HEK293 (cell line): Measurements from ENCODE around the gene SAMD11.

Source experiments
- AEBP2 ChIP-seq: fragments of 450-650 bp; formaldehyde crosslinking; IDR thresholded peaks from 2 replicates; pipeline ENCODE4 v1.5.1; 2016; ENCODE audit warnings: missing biosample characterization, missing genetic modification characterization, borderline replicate concordance
- EGR2 ChIP-seq: fragments of 450-650 bp; formaldehyde crosslinking; IDR thresholded peaks from 2 replicates; pipeline ENCODE4 v1.5.1; 2016; ENCODE audit warnings: low read depth, missing biosample characterization, missing genetic modification characterization
- IKZF3 ChIP-seq: fragments of 450-650 bp; IDR thresholded peaks from 2 replicates; pipeline ENCODE4 v1.5.0; 2018; ENCODE audit warnings: missing biosample characterization, mild to moderate bottlenecking, missing genetic modification characterization, moderate library complexity
- OVOL3 ChIP-seq: fragments of 450-650 bp; formaldehyde crosslinking; IDR thresholded peaks from 2 replicates; pipeline ENCODE4 v1.5.1; 2016; ENCODE audit warnings: missing biosample characterization, missing genetic modification characterization
- PRDM2 ChIP-seq: fragments of 450-650 bp; formaldehyde crosslinking; IDR thresholded peaks from 2 replicates; pipeline ENCODE4 v1.5.1; 2016; ENCODE audit warnings: missing biosample characterization, missing genetic modification characterization, borderline replicate concordance
- RBAK ChIP-seq: fragments of 450-650 bp; formaldehyde crosslinking; IDR thresholded peaks from 2 replicates; pipeline ENCODE4 v1.5.1; 2016; ENCODE audit warnings: missing biosample characterization, missing genetic modification characterization
- SP2 ChIP-seq: fragments of 450-650 bp; formaldehyde crosslinking; IDR thresholded peaks from 2 replicates; pipeline ENCODE4 v1.5.1; 2016; ENCODE audit warnings: missing biosample characterization, missing genetic modification characterization
- TCF7L2 ChIP-seq: IDR thresholded peaks from 2 replicates; pipeline ENCODE4 v1.6.1; 2011; ENCODE audit warnings: low read depth, mild to moderate bottlenecking, inconsistent platforms, low read length, moderate library complexity, borderline replicate concordance
- ZBTB20 ChIP-seq: fragments of 450-650 bp; formaldehyde crosslinking; IDR thresholded peaks from 2 replicates; pipeline ENCODE4 v1.5.1; 2016; ENCODE audit warnings: missing biosample characterization, missing genetic modification characterization
- ZBTB7A ChIP-seq: fragments of 450-650 bp; formaldehyde crosslinking; IDR thresholded peaks from 2 replicates; pipeline ENCODE4 v1.5.1; 2016; ENCODE audit warnings: low read depth, missing biosample characterization, missing genetic modification characterization
- ZFHX2 ChIP-seq: fragments of 450-650 bp; formaldehyde crosslinking; conservative IDR thresholded peaks from 2 replicates; pipeline ENCODE4 v1.5.1; 2016; ENCODE audit warnings: missing biosample characterization, missing genetic modification characterization
- ZFP37 ChIP-seq: fragments of 450-650 bp; formaldehyde crosslinking; IDR thresholded peaks from 2 replicates; pipeline ENCODE4 v1.5.1; 2016; ENCODE audit warnings: missing biosample characterization, missing genetic modification characterization
- ZNF10 ChIP-seq: fragments of 450-650 bp; formaldehyde crosslinking; IDR thresholded peaks from 2 replicates; pipeline ENCODE4 v1.5.1; 2017; ENCODE audit warnings: missing biosample characterization, missing genetic modification characterization
- ZNF112 ChIP-seq: fragments of 450-650 bp; formaldehyde crosslinking; IDR thresholded peaks from 2 replicates; pipeline ENCODE4 v1.5.0; 2017; ENCODE audit warnings: missing biosample characterization, missing genetic modification characterization
- ZNF133 ChIP-seq: fragments of 450-650 bp; formaldehyde crosslinking; IDR thresholded peaks from 2 replicates; pipeline ENCODE4 v1.5.1; 2016; ENCODE audit warnings: missing biosample characterization, missing genetic modification characterization
- ZNF157 ChIP-seq: fragments of 450-650 bp; formaldehyde crosslinking; IDR thresholded peaks from 2 replicates; pipeline ENCODE4 v1.5.1; 2016; ENCODE audit warnings: missing biosample characterization, missing genetic modification characterization
- ZNF169 ChIP-seq: fragments of 450-650 bp; formaldehyde crosslinking; IDR thresholded peaks from 2 replicates; pipeline ENCODE4 v1.5.1; 2016; ENCODE audit warnings: missing biosample characterization, missing genetic modification characterization
- ZNF26 ChIP-seq: fragments of 450-650 bp; formaldehyde crosslinking; IDR thresholded peaks from 2 replicates; pipeline ENCODE4 v1.5.1; 2016; ENCODE audit warnings: missing biosample characterization, missing genetic modification characterization
- ZNF311 ChIP-seq: fragments of 450-650 bp; formaldehyde crosslinking; IDR thresholded peaks from 2 replicates; pipeline ENCODE4 v1.5.1; 2017; ENCODE audit warnings: missing biosample characterization, missing genetic modification characterization, borderline replicate concordance
- ZNF426 ChIP-seq: fragments of 450-650 bp; formaldehyde crosslinking; IDR thresholded peaks from 2 replicates; pipeline ENCODE4 v1.5.1; 2017; ENCODE audit warnings: missing biosample characterization, missing genetic modification characterization, mild to moderate bottlenecking, inconsistent platforms, moderate library complexity
- ZNF433 ChIP-seq: fragments of 450-650 bp; formaldehyde crosslinking; IDR thresholded peaks from 2 replicates; pipeline ENCODE4 v1.5.1; 2016; ENCODE audit warnings: missing biosample characterization, missing genetic modification characterization, low read depth
- ZNF501 ChIP-seq: fragments of 450-650 bp; formaldehyde crosslinking; IDR thresholded peaks from 2 replicates; pipeline ENCODE4 v1.5.1; 2016; ENCODE audit warnings: missing biosample characterization, missing genetic modification characterization
- ZNF530 ChIP-seq: fragments of 450-650 bp; formaldehyde crosslinking; IDR thresholded peaks from 2 replicates; pipeline ENCODE4 v1.5.1; 2016; ENCODE audit warnings: low read depth, missing biosample characterization, missing genetic modification characterization
- ZNF555 ChIP-seq: fragments of 450-650 bp; formaldehyde crosslinking; conservative IDR thresholded peaks from 2 replicates; pipeline ENCODE4 v1.5.1; 2017; ENCODE audit warnings: missing biosample characterization, mild to moderate bottlenecking, missing genetic modification characterization, inconsistent platforms
- ZNF610 ChIP-seq: fragments of 450-650 bp; formaldehyde crosslinking; IDR thresholded peaks from 2 replicates; pipeline ENCODE4 v1.5.1; 2016; ENCODE audit warnings: missing biosample characterization, missing genetic modification characterization, borderline replicate concordance
- ZNF660 ChIP-seq: fragments of 450-650 bp; IDR thresholded peaks from 2 replicates; pipeline ENCODE4 v1.5.1; 2018; ENCODE audit warnings: missing biosample characterization, mild to moderate bottlenecking, missing genetic modification characterization
- ZNF664 ChIP-seq: fragments of 450-650 bp; formaldehyde crosslinking; IDR thresholded peaks from 2 replicates; pipeline ENCODE4 v1.5.1; 2016; ENCODE audit warnings: missing biosample characterization, missing genetic modification characterization
- ZNF768 ChIP-seq: fragments of 450-650 bp; formaldehyde crosslinking; IDR thresholded peaks from 2 replicates; pipeline ENCODE4 v1.5.1; 2018; ENCODE audit warnings: missing biosample characterization, mild to moderate bottlenecking, missing genetic modification characterization
- ZSCAN23 ChIP-seq: fragments of 450-650 bp; formaldehyde crosslinking; IDR thresholded peaks from 2 replicates; pipeline ENCODE4 v1.5.1; 2016; ENCODE audit warnings: missing biosample characterization, missing genetic modification characterization

The SAMD11 gene

GRCh38 chr1:936348-937264, 12.9 kb downstream of the SAMD11 start (continued):
- TF ChIP-seq ZNF26 (tag by site-specific recombination) = no peak
- no peak for TF ChIP-seq ZFHX2
- no peak for TF ChIP-seq ZNF660 (tag by site-specific recombination)
- peak; percentile 17; the same call in 1 of the 2 replicates for TF ChIP-seq SP2
- no peak for TF ChIP-seq AEBP2 (tag by site-specific recombination)
- TF ChIP-seq ZNF426 = no peak
- no peak for TF ChIP-seq ZNF133 (tag by site-specific recombination)
- no peak for TF ChIP-seq ZNF768 (tag by site-specific recombination)
- TF ChIP-seq ZNF433 = no peak
- no peak for TF ChIP-seq ZNF664
- no peak for TF ChIP-seq ZNF169 (tag by site-specific recombination)
- TF ChIP-seq ZNF610 = no peak
- TF ChIP-seq RBAK (tag by site-specific recombination) = no peak
- TF ChIP-seq OVOL3 (tag by site-specific recombination) = no peak
- TF ChIP-seq ZBTB20 (tag by site-specific recombination) = no peak
- TF ChIP-seq ZNF311 (tag by site-specific recombination) = no peak
- TF ChIP-seq ZNF501 (tag by site-specific recombination) = no peak
- peak; percentile 52; the same call in 1 of the 2 replicates for TF ChIP-seq ZBTB7A
- no peak for TF ChIP-seq PRDM2 (tag by site-specific recombination)
- no peak for TF ChIP-seq ZNF555
- TF ChIP-seq ZNF10 (tag by site-specific recombination) = no peak
- TF ChIP-seq EGR2 (tag by site-specific recombination) = no peak
- TF ChIP-seq ZNF112 (tag by site-specific recombination) = no peak
- no peak for TF ChIP-seq ZSCAN23 (tag by site-specific recombination)
- no peak for TF ChIP-seq TCF7L2
- TF ChIP-seq ZNF157 (tag by site-specific recombination) = no peak
- TF ChIP-seq IKZF3 = peak; percentile 50; the same call in 1 of the 2 replicates
- no peak for TF ChIP-seq ZNF530 (tag by site-specific recombination)
- no peak for TF ChIP-seq ZFP37 (tag by site-specific recombination)
